GM19240 (cell line): Measurements from ENCODE around the gene AKAP13.
"Not testable (repeated sequence)": the region's sequence is repeated elsewhere in the genome, so short reads cannot be mapped to it uniquely, and the experiment has no call there.

Experiments used
- DNase-seq: peaks from one replicate; pipeline ENCODE4 v3.0.0; 2011; ENCODE audit warnings: low spot score; ENCODE audit not compliant: insufficient read length

The AKAP13 gene

GRCh38 chr15:85349062-85349461, 31.3 kb upstream of the AKAP13 start:
- DNase-seq = not testable (repeated sequence)

DNA sequence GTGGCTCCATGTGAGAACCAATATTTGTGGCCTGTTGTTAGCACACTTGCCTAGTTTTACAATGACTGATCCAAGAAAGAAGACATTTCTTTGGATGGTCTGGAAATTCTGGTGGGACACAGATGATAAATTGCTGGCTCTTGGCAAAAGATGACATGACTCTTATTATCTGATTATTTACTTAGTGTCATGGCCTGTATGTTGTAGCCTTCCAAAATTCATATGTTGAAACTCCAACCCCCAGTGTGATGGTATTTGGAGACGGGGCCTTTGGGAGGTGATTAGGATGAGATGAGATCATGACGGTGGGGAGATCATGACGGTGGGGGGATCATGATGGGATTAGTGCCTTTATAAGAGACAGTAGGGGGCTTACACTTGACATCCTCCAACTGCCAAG, 30.0 kb upstream of the AKAP13 start:
- DNase-seq = no peak

GRCh38 chr15:85351501-85351900, 28.9 kb upstream of the AKAP13 start:
- DNase-seq = not testable (repeated sequence)

GRCh38 chr15:85351965-85352364, 28.4 kb upstream of the AKAP13 start:
- DNase-seq = no peak

DNA sequence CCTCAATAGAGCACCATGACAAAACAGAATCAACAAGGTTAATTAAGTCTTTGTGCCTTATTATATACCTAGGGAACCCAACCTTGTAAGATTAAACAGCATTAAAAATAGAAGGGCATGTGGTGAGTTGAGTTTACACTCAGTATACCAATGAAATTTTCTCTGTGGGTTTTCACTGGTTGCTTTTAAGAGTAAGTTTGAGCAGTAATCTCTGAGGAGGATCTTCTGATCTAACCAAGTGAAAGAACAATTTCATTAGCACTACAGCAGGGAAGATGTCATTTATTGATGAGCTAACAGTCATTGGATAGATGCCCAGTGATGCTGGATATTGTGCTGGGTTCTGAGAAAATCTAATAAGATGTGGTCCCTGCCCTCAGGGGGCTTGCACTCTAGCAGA, 26.9 kb upstream of the AKAP13 start:
- no peak for DNase-seq

GRCh38 chr15:85354461-85354860, 25.9 kb upstream of the AKAP13 start:
- DNase-seq = no peak

GRCh38 chr15:85354948-85355347, 25.5 kb upstream of the AKAP13 start:
- no peak for DNase-seq

- DNase-seq = no peak
Observed at GRCh38 chr15:85356276-85356675, 24.1 kb upstream of the AKAP13 start.

GRCh38 chr15:85361323-85361722, 19.1 kb upstream of the AKAP13 start:
- DNase-seq = peak; percentile 58

GRCh38 chr15:85362436-85363081, 17.8 kb upstream of the AKAP13 start:
- no peak for DNase-seq

DNA sequence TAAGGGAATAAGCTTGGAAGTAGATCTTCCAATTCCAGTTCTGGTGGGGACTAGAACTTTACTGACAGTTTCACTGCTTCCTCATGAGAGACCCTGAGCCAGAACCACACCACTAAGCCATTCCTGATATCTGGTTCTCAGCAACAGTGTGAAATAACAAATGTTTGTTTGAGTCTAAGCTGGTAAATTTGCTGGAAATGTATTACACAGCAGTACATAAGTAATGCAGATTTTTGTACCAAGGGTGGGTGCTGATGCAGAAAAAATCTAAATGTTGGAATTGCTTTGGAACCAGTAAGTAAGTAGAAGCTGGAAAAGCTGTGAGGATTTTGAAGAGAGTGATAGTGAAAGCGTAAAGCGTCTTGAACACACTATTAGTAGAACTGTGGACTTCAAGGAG, 14.4 kb upstream of the AKAP13 start:
- DNase-seq = no peak

DNA sequence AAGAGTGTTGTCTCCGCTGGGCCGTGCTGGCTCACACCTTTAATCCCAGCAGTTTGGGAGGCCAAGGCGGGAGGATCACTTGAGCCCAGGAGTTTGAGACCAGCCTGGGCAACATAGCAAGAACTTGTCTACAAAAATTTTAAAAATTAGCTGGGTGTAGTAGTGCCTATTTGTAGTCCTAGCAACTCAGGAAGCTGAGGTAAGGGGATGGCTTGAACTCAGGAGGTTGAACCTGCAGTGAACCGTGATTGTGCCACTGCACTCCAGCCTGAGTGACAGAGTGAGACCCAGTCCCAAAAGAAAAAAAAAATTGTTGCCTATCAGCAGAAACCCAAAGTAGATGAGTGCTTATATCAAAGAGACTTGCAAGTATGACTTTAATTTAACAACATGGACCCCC, 12.7 kb upstream of the AKAP13 start:
- no peak for DNase-seq

- no peak for DNase-seq
Observed at GRCh38 chr15:85374831-85375230, 5.6 kb upstream of the AKAP13 start.

GRCh38 chr15:85377269-85377668, 3.1 kb upstream of the AKAP13 start:
- DNase-seq = no peak

- no peak for DNase-seq
Observed at GRCh38 chr15:85377986-85378385, 2.4 kb upstream of the AKAP13 start.

- DNase-seq = no peak
Observed at GRCh38 chr15:85379403-85380131, 836 bp upstream of the AKAP13 start.

DNA sequence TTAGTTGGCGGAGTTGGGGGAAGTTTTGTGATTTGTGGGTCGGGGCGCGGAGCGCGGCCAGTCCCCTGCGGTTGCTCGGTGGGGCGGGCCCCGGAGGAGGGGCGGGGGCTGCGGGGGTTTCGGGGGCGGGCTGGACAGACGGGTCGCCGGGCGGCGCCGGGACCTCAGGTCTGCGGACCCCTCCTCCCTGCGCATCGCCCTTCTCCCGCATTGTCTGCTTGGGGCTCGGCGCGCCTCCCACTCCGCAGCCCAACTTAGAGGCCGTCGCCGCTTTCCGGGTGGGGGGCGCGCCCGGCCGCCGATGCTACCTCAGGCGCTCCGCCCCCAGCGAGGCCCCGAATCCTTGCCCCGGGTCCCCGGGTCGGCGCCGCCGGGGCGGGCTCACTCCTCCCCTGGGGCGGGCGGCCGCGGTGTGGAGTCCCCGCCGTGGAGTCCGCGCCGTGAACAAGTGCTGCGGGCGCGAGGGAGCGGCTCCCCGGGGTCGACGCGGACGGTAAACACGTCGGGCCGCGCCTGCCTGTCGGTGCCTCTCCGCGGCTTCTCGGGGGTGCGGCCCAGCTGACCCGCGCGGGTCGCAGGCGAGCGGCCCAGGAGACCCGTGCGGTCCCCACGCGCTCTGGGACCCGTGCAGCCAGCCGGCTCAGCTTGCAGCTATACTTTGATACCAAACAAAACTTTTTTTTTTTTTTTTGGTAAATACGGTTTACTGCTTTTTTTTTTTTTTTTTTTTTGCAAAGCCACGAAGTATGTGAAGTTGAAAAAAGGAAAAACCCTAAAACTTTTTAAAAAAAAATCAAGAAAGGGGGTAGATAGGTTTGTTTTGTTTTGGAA, 624 bp downstream of the AKAP13 start:
- no peak for DNase-seq

DNA sequence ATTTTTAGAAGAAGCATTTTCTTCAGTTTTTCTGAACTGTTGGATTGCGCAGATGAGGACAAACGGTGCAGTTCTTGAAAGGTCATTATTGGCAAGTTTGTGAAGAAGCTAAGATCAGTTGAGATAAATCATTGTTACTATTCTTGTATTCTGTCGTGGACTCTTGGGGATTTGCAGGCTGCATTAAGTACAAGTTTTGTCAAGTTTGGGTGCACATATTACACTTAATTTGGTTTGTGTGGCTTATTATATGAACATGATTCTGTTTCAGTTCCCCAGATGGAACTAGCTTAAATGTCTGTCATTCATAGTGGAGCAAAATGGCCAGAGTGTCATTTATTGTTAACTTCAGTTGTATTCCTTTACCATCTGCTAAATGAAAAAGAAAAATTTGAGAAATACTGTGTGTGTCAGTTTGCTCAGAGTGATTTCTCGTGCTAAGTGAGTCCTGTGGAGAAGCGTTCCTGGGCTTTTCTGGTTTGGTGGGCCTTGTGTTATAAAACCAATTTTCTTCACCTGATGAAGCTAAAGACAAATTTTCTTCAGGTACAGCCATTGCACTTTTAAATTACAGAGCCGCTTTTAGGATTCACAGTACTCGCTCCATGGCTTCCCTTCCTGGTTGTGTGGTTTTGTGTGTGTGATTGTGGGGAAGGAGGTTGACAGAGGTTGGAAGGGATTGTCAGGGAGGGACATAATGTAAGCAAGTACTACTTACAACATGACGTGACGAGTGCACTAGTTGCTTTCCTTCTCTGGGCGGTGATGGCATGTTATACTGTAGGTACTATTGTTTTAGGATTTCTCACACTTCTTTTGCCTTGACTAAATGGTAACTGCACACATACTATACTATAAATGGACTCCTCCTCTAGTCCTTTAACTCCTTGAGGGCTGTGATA, 1.7 kb downstream of the AKAP13 start:
- DNase-seq = no peak

DNA sequence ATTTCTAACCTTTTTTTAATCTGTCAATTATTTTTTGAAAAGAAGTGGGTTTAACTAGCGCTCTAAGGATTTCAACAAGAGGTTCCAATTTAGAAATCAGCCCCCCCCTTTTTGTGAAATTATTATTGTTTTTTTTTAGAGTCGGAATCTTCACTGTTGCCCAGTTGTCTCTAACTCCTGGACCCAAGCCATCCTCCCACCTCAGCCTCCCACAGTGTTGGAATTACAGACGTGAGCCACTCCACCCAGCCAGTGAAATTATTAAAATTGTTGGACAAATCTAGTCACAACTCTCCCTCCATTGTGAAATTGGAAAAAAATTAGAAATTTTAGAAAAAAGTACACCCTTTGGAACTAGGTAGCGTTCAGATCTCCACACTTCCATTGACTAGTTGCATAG, 2.5 kb downstream of the AKAP13 start:
- DNase-seq = no peak

DNA sequence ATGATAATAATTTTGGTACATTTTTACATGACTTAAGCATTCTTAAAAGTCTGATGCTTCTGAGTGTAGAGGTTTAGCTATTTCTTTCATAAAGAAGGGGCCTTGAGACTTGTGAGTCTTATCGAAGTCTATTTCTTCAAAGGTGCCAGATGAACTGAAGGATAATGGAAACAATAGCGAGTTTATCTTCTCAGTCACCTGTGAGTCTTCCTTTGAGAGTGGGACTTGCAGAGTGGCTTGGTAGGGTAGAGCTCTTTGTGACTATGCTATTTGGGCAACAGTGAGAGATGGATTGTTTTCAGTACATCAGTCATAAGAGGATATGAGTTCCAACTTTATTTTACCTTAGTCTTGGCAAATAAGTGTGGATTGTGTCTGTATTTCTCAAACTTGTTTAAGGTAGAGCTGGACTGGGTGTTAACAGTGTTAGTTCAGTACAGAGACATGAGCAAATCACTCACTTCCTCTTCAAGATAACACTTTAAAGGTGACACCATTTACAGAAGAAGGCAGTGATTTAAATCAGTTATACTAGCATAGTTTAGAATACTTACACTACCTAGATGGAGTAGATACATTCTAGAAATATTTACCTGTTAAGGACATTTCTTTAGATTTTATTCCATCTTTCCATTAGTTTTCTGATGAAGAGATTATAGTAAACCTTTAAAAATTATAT, 3.2 kb downstream of the AKAP13 start:
- no peak for DNase-seq

GRCh38 chr15:85386261-85386660, 5.9 kb downstream of the AKAP13 start:
- DNase-seq = no peak
